A673 (cell line): ENCODE measurements around the gene MPRIP. TPM values are rescaled to one million over a fixed set of nuclear protein-coding genes. Genes with fewer than 3 reads are reported as not detected.
"Not testable (repeated sequence)": the region's sequence is repeated elsewhere in the genome, so short reads cannot be mapped to it uniquely, and the experiment has no call there.

Experiments
- BruUV-seq: library from RNA; stranded (reverse); fragments of 400-500 nt; replicated peaks from 2 replicates; lab custom pipeline; 2021; lab: Mats Ljungman, UMichigan
- CTCF ChIA-PET: fragments of 300-600 bp; sonication (Branson Sonifier 250); formaldehyde crosslinking; loops from one replicate; lab custom pipeline; 2022; ENCODE audit warnings: antibody characterized with exemption; lab: Charles Lee
- POLR2A ChIA-PET: fragments of 300-600 bp; sonication (Branson Sonifier 250); formaldehyde crosslinking; loops from one replicate; lab custom pipeline; 2022; ENCODE audit warnings: antibody characterized with exemption; ENCODE audit not compliant: low non-redundant PET; lab: Charles Lee
- DNase-seq: peaks from one replicate; pipeline ENCODE4 v3.0.0-alpha.2; 2015; ENCODE audit warnings: low spot score
- H3K27ac ChIP-seq: fragments of 200-600 bp; sonication (generic); 2 replicates; pipeline ENCODE4 v1.5.1; 2016; ENCODE audit warnings: mixed run types, low read depth, mild to moderate bottlenecking, mixed read lengths, antibody characterized with exemption, low read length; ENCODE audit not compliant: poor library complexity, severe bottlenecking
- H3K27me3 ChIP-seq: fragments of 200-600 bp; sonication (generic); replicated peaks from 2 replicates; pipeline ENCODE4 v1.6.1; 2017; ENCODE audit warnings: mixed run types, low read depth, mild to moderate bottlenecking, mixed read lengths, antibody characterized with exemption, low read length; ENCODE audit not compliant: insufficient read depth, poor library complexity
- H3K36me3 ChIP-seq: fragments of 200-600 bp; sonication (generic); 2 replicates; pipeline ENCODE4 v1.6.1; 2016; ENCODE audit warnings: mixed run types, mild to moderate bottlenecking, mixed read lengths, antibody characterized with exemption, low read length; ENCODE audit not compliant: insufficient read depth, poor library complexity, severe bottlenecking
- H3K4me1 ChIP-seq: fragments of 200-600 bp; sonication (generic); 2 replicates; pipeline ENCODE4 v1.6.1; 2017; ENCODE audit warnings: mixed run types, mild to moderate bottlenecking, mixed read lengths, antibody characterized with exemption, low read length; ENCODE audit not compliant: insufficient read depth, poor library complexity, severe bottlenecking
- H3K4me3 ChIP-seq: fragments of 200-600 bp; sonication (generic); 2 replicates; pipeline ENCODE4 v1.5.1; 2016; ENCODE audit warnings: low read depth, mixed run types, mild to moderate bottlenecking, mixed read lengths, low read length; ENCODE audit not compliant: poor library complexity, severe bottlenecking
- H3K9me3 ChIP-seq: fragments of 200-600 bp; sonication (generic); 2 replicates; pipeline ENCODE4 v1.6.1; 2016; ENCODE audit warnings: mixed run types, low read depth, mild to moderate bottlenecking, mixed read lengths, antibody characterized with exemption, low read length; ENCODE audit not compliant: poor library complexity, severe bottlenecking
- EZH2 ChIP-seq: fragments of 200-600 bp; sonication (generic); IDR thresholded peaks from 2 replicates; pipeline ENCODE4 v1.6.1; 2017; ENCODE audit warnings: borderline replicate concordance, low read depth, mild to moderate bottlenecking, mixed read lengths, antibody characterized with exemption, low read length; ENCODE audit not compliant: poor library complexity, severe bottlenecking
- intact Hi-C: fragments of 100-400 bp; cut with micrococcal nuclease; formaldehyde crosslinking; loops from one replicate; pipeline ENCODE4 v1.10.0; 2022; ENCODE audit not compliant: unreplicated experiment
- total RNA-seq: library from RNA; stranded (reverse); gene quantifications from 2 replicates; pipeline ENCODE4 v1.2.3, GENCODE V29; 2021
- TF ChIP-seq, protein P1 (sequence below): fragments of 300-800, 200-600 bp; sonication (generic); conservative IDR thresholded peaks from 2 replicates; pipeline ENCODE4 v1.5.1; 2017; ENCODE audit warnings: low read depth, mild to moderate bottlenecking, antibody characterized with exemption, low read length, moderate library complexity, mixed read lengths

Gene MPRIP
- total RNA-seq, 1 experiment from 2014 or later, result 290 TPM

GRCh38 chr17:17181666-17182597, 139.7 kb downstream of the MPRIP start:
- H3K4me3 ChIP-seq, result no peak overlapping the region
- no TSS peak for BruUV-seq

GRCh38 chr17:17182598-17183136, 140.4 kb downstream of the MPRIP start:
- Histone ChIP-seq H3K9me3 (no peaks in the 10 kb centered on the region), H3K4me1 (no peaks in the 10 kb centered on the region), H3K4me3 (no peak overlapping the region), H3K36me3 (peaks cover 62% of the 10 kb centered on the region), H3K27me3 (no peaks in the 10 kb centered on the region), H3K27ac (no peak overlapping the region)
- POLR2A ChIA-PET, result no interaction called here
- DNase-seq, result no peak
- no peak for TF ChIP-seq EZH2
- TF ChIP-seq, protein P1, sequence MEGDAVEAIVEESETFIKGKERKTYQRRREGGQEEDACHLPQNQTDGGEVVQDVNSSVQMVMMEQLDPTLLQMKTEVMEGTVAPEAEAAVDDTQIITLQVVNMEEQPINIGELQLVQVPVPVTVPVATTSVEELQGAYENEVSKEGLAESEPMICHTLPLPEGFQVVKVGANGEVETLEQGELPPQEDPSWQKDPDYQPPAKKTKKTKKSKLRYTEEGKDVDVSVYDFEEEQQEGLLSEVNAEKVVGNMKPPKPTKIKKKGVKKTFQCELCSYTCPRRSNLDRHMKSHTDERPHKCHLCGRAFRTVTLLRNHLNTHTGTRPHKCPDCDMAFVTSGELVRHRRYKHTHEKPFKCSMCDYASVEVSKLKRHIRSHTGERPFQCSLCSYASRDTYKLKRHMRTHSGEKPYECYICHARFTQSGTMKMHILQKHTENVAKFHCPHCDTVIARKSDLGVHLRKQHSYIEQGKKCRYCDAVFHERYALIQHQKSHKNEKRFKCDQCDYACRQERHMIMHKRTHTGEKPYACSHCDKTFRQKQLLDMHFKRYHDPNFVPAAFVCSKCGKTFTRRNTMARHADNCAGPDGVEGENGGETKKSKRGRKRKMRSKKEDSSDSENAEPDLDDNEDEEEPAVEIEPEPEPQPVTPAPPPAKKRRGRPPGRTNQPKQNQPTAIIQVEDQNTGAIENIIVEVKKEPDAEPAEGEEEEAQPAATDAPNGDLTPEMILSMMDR, result no peak
- intact Hi-C loops, result no loop called here
- no TSS peak for BruUV-seq
- CTCF ChIA-PET, result no interaction called here

More at GRCh38 chr17:17181666-17182597, 139.7 kb downstream of the MPRIP start:
- H3K27ac ChIP-seq, result no peak overlapping the region
- peaks cover 69% of the 10 kb centered on the region for H3K36me3 ChIP-seq
- POLR2A ChIA-PET, result no interaction called here
- DNase-seq, result no peak
- no peaks in the 10 kb centered on the region for H3K9me3 ChIP-seq
- intact Hi-C loops, result no loop called here
- CTCF ChIA-PET, result no interaction called here
- no peaks in the 10 kb centered on the region for H3K4me1 ChIP-seq
- no peaks in the 10 kb centered on the region for H3K27me3 ChIP-seq
- TF ChIP-seq, protein P1, result no peak

DNA sequence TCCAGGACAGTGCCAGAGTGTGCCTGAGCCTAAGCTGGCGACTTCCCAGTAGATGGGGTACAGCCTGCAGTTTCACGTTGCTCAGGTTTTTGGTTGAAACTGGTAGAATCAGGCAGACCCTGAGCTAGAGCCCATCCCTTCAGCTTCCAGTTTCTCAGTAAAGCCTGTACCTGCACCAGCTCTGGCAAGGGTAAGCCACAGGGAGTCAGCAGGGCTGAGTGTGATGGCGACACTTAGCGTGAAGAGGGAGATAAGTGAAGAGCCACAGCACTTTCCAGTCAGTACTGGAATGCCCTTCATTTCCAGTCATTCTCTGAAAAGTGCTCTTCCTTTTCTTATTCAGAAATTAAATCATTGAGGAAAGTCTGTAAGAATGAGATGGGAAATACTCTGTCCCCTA, 141.5 kb downstream of the MPRIP start:
- H3K36me3 ChIP-seq, result peaks cover 56% of the 10 kb centered on the region
- no TSS peak for BruUV-seq
- CTCF ChIA-PET, result no interaction called here
- no peak for DNase-seq
- H3K27me3 ChIP-seq, result no peaks in the 10 kb centered on the region
- no peaks in the 10 kb centered on the region for H3K9me3 ChIP-seq
- POLR2A ChIA-PET, result no interaction called here
- no peak overlapping the region for H3K27ac ChIP-seq
- no peaks in the 10 kb centered on the region for H3K4me1 ChIP-seq
- no peak overlapping the region for H3K4me3 ChIP-seq
- no peak for TF ChIP-seq EZH2
- TF ChIP-seq, protein P1, result no peak
- intact Hi-C loops, result no loop called here

- H3K4me1 ChIP-seq, POLR2A ChIA-PET, H3K27ac ChIP-seq, H3K4me3 ChIP-seq, DNase-seq, H3K27me3 ChIP-seq, CTCF ChIA-PET, H3K9me3 ChIP-seq, intact Hi-C loops: not testable (repeated sequence)
- H3K36me3 ChIP-seq, result peaks cover 46% of the 10 kb centered on the region
- TSS peak; percentile 49 for BruUV-seq
These were observed 142.9 kb downstream of the MPRIP start for GRCh38 chr17:17184985-17185757.
